ENCODE measurements around the gene ACKR3.

The ACKR3 gene

GRCh38 chr2:236627193-236627592 is 57.6 kb downstream of the ACKR3 start:
- no peak overlapping the region for H3K27ac ChIP-seq
- TF ChIP-seq ZFX (IDR thresholded peaks at IDR 0.05), result no peak
- TF ChIP-seq CTCF (conservative IDR thresholded peaks at IDR 0.05), result no peak

- TF ChIP-seq CTCF (conservative IDR thresholded peaks at IDR 0.05), result no peak
- TF ChIP-seq ZFX (IDR thresholded peaks at IDR 0.05), result no peak
- no peak overlapping the region for H3K27ac ChIP-seq
Measured at GRCh38 chr2:236627841-236628240, 58.2 kb downstream of the ACKR3 start.

- TF ChIP-seq ZFX (IDR thresholded peaks at IDR 0.05) (no peak), CTCF (conservative IDR thresholded peaks at IDR 0.05) (no peak)
- no peak overlapping the region for H3K27ac ChIP-seq
Measured at GRCh38 chr2:236628256-236628901, 58.8 kb downstream of the ACKR3 start.

- H3K27ac ChIP-seq, result no peak overlapping the region
- TF ChIP-seq CTCF (conservative IDR thresholded peaks at IDR 0.05) (no peak), ZFX (IDR thresholded peaks at IDR 0.05) (no peak)
Measured at GRCh38 chr2:236628981-236629605, 59.5 kb downstream of the ACKR3 start.

- no peak for TF ChIP-seq ZFX (IDR thresholded peaks at IDR 0.05)
- TF ChIP-seq CTCF (conservative IDR thresholded peaks at IDR 0.05), result no peak
- no peak overlapping the region for H3K27ac ChIP-seq
Measured at GRCh38 chr2:236629961-236630872, 60.6 kb downstream of the ACKR3 start.

- no peak overlapping the region for H3K27ac ChIP-seq
- TF ChIP-seq ZFX (IDR thresholded peaks at IDR 0.05) (no peak), CTCF (conservative IDR thresholded peaks at IDR 0.05) (no peak)
Measured at GRCh38 chr2:236631281-236631855, 61.7 kb downstream of the ACKR3 start.

All from C4-2B (cell line).